HG03139 (cell line): ENCODE measurements around the gene GUCA2B.

Experiments used
- ATAC-seq: cut with Tn5 transposase; IDR thresholded peaks from one replicate; pipeline ENCODE4 v1.9.1; 2021; ENCODE audit not compliant: unreplicated experiment

Gene GUCA2B

DNA sequence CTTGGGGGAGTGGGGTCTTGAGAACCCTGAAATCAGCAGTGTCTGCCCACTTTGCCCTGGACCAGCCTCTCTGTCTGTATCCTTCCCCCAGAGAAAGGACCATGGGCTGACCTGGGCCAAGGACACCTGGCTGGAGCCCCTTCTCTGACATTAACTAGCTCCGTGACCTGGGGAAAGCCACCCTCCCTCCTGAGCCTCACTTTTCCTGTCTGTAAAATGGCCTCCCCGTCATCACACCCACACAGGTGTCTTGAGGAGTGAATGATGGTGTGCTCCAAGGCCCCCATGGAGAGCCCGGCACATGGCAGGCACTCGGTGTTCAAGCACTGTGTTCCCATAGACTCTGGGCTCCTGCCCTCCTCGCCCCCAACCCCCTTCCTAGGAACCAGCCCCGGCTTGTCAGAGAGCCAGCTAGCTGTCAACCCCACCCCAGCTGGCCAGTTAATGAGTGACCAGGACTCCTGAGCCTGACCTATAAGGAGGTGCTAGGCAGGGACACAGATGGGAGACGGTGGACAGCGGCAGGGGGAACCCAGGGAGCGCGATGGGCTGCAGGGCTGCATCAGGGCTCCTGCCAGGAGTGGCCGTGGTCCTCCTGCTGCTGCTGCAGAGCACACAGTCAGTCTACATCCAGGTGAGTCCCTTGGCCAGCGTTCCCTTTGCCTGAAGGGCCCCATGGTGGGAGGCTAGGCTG, at the start of gene GUCA2B:
GUCA2B (plus strand) TSS at position 504 of the 694 bp plus-strand sequence; CDS start at position 545, 41 bp downstream.
- no peak for ATAC-seq

- ATAC-seq, result no peak
Measured at GRCh38 chr1:42105025-42105424, 48.2 kb upstream of the GUCA2B start.

DNA sequence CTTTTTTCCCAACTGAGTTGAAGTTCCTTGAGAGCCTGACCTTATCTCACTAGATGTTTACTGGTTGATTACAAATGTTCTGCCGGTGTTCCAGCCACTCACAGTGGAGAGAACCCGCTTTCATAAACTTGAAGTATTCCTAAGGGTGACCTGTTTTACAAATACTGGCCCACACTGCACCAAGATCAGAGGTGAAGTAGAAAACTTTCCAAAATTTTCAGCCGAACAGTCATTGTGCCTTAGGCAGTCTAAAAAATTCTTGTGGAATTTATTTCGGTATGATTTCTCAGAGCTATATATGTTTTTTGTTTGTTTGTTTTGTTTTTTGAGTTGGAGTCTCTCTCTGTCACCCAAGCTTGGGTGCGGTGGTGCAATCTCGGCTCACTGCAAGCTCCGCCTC, 44.9 kb upstream of the GUCA2B start:
- ATAC-seq, result no peak

- no peak for ATAC-seq
Measured at GRCh38 chr1:42109600-42109999, 43.6 kb upstream of the GUCA2B start.

DNA sequence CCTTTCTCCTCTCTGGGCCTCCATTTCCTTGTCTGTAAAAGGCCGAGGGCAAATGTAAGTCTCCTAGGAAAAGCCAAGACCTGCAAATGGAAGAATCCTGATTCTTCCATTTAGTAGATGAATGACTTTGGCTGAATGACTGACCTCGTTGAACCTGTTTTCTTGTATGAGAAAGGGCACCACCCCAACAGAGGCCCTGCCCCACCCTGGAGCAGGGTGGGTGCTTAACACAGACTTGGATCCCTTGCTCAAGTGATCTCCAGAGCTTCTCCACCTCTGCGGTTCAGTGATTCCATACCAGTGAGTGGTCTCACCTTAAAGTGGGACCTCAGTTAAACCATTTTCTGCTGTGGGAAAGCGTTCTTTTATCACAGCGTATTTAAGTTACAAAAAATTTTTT, 39.0 kb upstream of the GUCA2B start:
- no peak for ATAC-seq

DNA sequence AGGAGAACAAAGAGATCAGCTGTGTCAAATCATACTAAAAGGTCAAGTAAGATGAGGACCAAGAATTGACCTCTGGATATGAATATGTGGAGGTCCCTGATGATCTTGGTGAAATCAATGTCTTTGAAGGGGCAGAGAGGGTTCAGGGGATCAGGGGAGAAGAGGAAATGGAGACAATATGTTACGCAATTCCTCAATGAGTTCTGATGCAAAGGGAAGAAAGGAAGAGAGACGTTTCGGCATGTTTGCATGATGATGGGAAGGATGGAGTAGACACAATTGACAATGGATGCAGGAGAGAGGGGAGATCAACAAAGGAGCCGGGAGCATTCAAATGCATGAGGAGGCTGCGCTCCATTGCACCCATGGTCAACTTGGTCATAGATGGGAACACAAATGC, 36.0 kb upstream of the GUCA2B start:
- no peak for ATAC-seq

DNA sequence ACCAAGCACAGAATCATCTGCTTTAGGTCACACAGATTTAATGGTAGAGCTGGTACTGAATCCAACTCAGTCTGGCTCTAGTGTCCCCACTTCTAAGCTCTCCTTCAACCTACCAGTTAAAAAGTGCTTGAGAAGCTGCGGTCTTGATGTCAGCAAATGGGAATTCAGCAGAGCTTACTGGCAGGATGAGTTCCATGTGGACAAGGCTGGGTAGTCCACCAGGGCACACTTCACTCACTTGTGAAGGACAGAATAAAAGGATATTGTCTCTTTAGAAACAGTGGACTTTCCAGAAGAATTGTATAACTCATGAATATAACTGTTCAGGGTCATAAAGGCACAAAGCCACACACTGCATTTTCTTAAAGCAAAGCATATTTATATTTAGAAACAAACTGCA, 35.1 kb upstream of the GUCA2B start:
- no peak for ATAC-seq

DNA sequence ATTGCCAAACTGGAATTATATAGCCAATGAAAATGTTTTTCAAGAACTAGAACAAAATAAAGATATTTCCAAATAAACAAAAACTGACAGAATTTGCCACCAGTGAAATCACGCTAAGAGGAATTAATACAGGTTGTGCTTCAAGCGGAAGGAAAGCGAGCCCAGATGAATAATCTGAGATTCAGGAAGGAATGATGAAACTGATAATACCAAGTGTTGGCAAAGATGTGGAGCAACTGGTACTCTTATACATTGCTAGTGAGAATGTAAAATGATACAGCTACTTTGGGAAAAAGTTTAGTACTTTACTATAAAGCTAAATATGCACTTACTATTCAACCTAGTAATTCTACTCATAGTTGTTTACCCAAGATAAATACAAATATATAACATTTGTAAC, 30.8 kb upstream of the GUCA2B start:
- no peak for ATAC-seq

GRCh38 chr1:42125552-42125951, 27.7 kb upstream of the GUCA2B start:
- no peak for ATAC-seq

- ATAC-seq, result no peak
Measured at GRCh38 chr1:42127767-42128166, 25.4 kb upstream of the GUCA2B start.

DNA sequence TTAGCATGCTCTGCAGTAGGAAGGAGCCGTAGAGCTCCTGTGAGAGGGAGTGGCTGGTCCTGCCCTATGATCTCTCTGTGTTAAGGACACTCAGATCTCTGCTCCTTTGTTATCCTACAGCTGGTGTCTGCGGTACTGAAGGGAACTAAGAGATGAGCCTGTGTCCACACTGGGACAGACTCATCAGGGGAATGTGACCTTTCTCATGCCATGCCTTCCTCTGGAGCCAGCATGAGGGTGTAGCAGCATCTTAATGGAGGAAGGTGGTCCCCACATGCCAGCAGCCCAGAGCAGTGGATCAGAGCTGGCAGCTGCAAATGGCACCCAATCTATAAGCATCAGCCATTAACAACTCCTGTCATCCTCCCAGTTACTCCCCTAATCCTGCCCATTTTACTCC, 24.7 kb upstream of the GUCA2B start:
- ATAC-seq, result no peak

GRCh38 chr1:42128964-42129363, 24.2 kb upstream of the GUCA2B start:
- ATAC-seq, result no peak

DNA sequence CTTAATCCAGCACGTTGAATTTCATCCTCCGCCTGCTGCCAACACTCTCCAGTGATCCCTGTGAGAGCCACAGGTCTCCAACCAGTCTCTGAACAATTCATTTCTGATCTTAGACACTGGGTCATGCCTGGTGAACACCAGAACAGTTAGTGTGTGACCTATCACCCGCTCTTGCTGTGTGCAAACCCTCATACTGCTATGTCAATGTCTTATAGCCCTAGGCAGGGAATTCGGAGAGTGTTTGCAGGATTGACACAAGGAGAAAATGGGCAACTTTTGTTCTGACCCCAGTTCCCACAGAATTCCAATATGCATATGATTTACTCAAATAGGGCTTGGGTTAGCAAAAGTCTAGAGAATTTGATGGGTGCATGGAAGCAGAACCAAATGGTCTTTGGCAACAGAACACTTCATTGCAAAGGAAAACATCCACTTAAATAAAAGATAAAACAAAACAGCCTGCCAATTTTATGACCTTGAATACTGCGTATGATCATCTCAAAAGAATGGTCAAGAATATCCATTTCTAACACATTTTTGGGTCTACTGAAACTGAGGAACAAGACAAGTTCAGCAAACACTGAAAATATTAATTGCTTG, 23.0 kb upstream of the GUCA2B start:
- no peak for ATAC-seq

DNA sequence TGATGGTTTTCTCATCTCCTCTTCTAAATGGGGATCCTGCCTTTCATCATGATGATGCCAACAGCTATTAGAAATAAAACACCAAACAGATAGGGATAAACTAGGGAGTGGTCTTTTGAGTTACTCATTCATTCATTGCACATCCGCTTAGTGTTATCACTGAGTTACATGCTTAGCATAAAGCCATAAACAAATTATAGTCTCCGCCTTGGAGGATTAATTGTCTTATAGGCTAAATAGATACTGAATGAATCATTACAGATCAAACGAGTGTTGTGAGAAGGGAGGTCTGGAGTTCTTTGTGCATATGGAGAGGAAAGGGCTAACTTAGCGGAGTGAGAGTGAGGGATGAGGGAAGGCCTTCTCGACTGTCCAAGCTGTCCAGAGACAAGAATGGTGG, 19.8 kb upstream of the GUCA2B start:
- no peak for ATAC-seq

DNA sequence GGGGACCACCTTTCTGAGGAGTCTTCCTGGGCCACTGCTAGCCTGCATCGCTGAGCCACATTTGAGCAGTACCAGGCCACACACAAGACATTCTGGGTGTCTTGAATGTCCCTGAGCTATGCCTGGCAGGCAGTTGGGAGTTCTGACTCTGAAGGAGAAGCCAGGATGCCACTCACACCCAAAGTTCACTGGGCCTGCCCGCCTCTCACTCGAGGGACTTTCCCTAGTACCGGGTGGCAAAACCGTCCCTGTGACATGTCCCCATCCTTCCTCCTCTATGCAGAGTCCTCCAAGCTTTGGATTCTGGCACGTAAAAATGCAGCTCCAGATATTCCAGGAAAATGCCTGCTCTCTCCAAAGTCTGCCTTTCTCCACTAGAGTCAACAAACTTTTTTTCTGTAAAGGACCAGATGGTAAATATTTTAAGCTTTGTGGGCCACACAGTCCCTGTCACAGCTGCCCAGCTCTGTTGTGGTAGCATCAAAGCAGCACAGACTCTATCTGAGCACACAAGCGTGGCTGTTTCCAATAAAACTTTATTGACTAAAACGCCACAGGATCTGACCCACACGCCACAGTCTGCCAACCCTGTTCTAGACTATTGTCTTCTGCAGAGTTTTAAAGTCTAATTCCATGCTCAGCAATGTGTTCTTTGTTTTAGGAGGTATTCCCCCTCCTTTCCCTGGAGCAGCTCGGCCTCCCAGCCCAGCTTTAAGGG, 19.2 kb upstream of the GUCA2B start:
- no peak for ATAC-seq

GRCh38 chr1:42135426-42135825, 17.8 kb upstream of the GUCA2B start:
- no peak for ATAC-seq

- ATAC-seq, result no peak
Measured at GRCh38 chr1:42136466-42136865, 16.7 kb upstream of the GUCA2B start.

- no peak for ATAC-seq
Measured at GRCh38 chr1:42137766-42138165, 15.4 kb upstream of the GUCA2B start.

- no peak for ATAC-seq
Measured at GRCh38 chr1:42138586-42138985, 14.6 kb upstream of the GUCA2B start.

DNA sequence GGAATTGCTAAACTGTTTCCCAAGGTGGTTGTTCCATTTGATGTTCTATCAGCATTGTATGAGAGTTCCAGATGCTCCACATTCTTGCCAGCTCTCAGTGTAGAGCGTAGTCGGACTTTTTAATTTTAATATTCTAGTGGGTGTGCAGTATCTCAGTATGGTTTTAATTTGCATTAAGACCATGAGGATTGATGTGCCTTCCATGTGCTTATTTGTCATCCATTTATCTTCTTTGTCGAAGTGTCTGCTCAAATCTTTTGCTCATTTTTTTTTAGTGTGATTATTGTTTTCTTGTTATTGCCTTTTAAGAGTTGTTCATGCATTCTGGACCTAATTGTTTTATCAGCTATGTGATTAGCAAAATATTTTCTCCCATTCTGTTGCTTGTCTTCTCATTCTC, 13.8 kb upstream of the GUCA2B start:
- ATAC-seq, result no peak

- ATAC-seq, result no peak
Measured at GRCh38 chr1:42140191-42140590, 13.0 kb upstream of the GUCA2B start.

DNA sequence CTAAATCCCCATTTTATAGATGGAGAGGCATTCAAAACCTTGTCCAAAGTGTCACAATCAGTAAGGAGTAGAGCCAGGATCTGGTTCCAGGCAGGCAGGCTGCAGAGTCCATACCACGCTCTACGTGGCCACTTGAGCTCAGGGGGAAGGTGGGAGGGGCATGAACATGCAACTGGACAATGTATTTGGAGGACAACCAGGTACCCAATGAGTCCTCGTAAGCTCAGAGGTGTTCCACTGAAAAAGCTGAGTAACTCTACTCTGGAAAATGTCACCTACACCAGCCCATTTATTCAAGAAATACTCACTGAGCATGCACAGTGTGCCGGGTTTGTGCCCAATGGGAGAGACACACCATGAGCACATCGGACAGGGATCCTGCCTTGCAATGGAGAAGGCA, 11.2 kb upstream of the GUCA2B start:
- ATAC-seq, result no peak
